ENCODE results near the gene SLC25A13.
"Not testable (repeated sequence)": the region's sequence is repeated elsewhere in the genome, so short reads cannot be mapped to it uniquely, and the experiment has no call there.

SLC25A13 gene, protein sequence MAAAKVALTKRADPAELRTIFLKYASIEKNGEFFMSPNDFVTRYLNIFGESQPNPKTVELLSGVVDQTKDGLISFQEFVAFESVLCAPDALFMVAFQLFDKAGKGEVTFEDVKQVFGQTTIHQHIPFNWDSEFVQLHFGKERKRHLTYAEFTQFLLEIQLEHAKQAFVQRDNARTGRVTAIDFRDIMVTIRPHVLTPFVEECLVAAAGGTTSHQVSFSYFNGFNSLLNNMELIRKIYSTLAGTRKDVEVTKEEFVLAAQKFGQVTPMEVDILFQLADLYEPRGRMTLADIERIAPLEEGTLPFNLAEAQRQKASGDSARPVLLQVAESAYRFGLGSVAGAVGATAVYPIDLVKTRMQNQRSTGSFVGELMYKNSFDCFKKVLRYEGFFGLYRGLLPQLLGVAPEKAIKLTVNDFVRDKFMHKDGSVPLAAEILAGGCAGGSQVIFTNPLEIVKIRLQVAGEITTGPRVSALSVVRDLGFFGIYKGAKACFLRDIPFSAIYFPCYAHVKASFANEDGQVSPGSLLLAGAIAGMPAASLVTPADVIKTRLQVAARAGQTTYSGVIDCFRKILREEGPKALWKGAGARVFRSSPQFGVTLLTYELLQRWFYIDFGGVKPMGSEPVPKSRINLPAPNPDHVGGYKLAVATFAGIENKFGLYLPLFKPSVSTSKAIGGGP

DNA sequence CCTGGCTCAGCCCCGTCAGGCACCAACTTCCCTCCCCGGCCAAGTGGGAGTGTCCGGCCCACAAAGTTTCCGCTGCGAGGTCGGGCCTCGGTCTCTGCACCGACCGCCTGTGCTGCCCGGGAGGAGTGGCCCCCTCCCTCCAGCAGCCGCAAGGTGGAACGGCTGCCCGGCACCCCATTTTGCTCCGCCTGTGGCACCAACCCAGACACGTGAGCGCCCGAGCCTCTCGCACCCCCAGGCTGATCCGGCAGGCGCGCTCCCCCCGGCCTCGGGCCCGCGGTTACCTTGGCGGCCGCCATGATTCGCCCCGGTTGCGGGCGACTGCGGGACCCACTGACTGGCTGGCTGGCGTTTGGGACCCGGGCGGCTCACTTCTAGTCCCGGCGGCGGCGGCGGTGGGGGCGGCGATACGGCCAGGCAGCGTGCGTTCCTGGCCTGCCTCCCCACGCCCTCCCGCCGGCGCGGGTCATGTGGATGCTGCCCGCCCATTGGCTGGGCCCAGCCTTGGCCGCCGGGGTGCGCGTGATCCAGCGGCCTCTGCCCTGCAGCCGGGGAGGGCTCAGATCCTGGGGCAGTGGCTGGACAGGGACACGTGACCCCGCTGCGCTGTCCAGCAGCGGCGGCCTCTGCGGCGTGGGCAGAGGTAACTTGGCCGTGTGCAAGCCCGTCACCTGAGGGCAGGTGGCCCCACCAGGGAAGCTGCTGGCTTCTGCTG lies at the start of gene SLC25A13:
Gene SLC25A13, minus strand, starts transcription at position 441 of the 715 bp plus-strand sequence. Its CDS starts 142 bp downstream, at position 299.
- DNase-seq, result peak; percentile 51 to 96 (median 89)

DNA sequence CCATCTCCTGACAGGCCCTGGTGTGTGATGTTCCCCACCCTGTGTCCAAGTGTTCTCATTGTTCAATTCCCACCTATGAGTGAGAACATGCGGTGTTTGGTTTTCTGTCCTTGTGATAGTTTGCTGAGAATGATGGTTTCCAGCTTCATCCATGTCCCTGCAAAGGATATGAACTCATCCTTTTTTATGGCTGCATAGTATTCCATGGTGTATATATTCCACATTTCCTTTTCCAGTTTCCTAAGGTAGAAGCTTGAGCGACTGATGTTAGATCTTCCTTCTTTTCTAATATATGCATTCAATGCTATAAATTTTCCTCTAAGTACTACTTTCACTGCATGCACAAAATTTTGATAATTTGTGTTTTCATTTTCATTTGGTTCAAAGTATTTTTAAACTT lies 44.0 kb upstream of the SLC25A13 start:
- DNase-seq, result not testable (repeated sequence)

DNA sequence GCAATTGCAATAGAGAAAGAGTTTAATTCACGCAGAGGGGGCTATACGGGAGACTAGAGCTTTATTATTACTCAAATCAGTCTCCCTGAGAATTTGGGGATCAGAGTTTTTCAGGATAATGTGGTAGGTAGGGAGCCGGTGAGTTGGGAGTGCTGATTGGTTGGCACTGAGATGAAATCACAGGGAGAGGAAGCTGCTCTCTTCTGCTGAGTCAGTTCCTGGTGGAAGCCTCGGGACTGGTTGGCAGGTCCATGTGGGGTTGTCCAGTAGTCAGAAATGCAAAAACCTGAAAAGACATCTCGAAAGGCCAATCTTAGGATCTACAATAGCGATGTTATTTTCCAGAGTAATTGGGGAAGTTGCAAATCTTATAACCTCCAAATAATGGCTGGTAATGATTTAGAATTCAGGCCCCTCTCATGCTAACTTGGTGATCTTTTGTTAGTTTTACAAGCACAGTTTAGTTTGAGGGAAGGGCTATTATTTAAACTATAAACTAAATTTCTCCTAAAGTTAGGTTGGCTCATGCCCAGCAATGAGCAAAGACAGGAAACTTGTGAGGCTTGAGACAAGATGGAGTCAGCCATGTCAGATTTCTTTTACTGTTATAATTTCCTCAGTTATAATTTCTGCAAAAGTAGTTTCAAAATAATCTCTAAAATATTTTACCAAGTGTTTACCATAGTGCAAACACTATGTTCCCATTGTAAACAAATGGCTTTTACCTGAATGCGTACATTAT lies 39.4 kb upstream of the SLC25A13 start:
- DNase-seq, result no peak

DNA sequence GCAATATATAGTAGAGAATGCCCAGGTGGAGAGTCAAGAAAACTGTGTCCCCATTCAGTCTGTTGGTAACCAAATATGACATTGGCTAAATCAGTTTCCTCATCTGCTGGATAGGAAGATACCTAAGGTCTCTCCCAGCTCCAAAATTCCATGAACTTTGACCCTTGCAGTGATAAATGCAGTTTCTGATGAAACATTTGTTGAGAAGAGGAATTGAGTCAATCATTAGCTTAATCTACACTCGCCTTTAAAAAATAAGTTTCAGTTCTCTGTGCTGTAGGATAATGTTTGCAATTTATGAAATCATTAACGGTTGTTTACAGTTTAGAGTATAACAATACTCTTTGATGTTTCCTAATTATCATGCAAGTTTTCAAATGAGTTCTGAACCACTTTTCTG lies 38.0 kb upstream of the SLC25A13 start:
- no peak for DNase-seq

DNA sequence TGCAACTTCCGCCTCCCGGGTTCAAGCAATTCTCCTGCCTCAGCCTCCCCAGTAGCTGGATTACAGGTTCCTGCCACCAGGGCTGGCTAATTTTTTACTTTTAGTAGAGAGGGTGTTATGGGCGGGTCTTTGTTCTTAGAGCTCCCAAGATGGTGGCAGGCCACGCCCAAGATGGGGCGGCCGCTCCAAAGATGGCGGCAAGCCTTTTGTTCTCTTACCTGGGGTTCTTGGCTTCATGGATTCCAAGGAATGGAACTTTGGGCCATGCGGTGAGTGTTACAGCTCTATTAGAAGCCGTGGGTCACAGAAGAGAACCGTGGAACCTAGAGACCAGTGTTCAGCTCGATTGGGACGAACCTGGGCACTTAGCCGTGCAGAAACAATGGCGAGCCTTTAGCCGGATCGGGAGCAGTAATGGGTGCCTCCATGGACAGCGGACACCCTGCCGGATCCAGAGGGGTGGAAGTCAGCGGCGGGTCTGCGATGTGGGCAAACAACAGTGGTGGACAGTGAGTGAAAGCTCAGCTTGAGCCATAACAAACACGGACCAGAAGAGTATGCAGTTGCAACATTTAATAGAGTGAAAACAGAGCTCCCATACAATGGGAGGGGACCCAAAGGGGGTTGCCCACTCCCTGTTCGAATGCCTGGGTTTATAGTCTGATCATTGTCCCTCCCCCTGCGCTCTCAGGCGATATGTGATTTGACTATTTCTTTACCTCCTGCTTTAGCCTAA lies 36.5 kb upstream of the SLC25A13 start:
- not testable (repeated sequence) for DNase-seq

DNA sequence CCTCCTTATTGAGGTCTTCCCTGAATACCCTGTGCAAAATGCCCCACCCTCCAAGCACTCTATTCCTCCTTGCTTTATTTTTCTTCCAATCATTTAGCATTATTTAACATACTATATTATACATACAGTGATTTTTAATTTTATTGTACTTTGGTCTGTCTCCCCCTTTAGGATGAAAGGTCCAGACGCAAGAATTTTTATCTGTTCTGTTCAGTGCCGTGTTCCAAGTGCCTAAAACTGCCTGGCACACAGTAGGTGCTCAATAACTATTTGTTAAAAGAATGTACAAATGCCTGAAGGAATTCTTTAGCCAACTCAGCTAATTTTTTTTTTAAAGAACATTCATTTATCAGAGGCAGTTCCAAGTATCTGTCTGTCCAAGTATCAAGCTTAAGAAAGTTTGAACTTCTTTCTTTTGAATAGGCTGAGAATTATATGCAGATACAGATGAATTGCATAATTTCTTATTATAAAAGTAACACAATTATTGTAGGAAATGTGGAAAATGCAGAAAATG lies 34.1 kb upstream of the SLC25A13 start:
- no peak for DNase-seq

DNA sequence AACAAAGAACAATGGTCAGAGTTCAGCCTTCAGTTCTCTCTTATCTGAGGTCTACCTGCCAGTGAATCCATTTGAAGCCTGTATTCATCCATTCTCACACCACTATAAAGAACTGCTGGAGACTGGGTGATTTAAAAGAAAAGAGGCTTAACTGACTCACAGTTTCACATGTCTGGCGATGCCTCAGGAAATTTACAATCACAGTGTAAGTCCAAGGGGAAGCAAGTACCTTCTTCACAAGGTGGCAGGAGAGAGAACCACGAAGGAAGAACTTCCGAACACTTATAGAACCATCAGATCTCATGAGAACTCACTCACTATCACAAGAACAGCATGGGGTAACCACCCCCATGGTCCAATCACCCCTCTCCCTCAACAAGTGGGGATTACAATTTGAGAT lies 33.0 kb upstream of the SLC25A13 start:
- no peak for DNase-seq

DNA sequence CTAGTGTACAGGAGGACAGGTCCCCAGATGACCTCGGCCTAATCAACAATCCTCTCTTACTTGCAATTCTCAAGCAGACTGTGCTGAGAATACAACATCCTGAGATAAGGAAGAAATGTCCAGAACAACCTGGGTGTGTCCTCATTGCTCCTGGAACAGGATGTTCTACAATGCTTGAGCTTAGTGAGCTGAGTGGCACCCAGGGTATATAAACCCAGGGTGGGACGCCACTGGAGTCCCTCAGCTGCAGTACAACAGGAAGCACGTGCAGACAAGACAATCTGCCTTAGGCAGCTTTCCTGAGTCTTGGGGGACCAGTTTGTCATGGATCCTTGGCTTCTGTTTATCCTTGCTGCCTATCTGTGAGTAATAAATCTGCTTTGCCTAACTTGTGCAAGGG lies 27.7 kb upstream of the SLC25A13 start:
- DNase-seq, result no peak

DNA sequence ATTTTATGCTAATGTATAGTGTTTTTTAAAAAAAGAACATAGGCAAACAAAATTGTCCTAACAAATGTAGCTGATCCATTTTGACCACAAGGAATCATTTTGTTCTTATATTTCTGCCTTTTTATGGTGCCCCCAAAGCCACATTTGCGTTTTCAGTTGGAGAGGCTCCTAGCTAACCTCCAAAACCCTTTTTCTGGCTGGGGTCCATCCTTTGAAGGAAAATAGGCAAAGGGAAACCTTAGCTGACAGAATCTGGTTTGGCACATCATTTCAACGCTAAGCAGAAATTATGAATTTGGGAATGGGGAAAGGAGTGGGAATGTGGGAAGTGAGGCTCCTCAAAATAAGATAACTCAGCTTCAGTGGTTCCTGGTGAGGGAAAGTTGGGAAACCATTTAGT lies 25.6 kb upstream of the SLC25A13 start:
- DNase-seq, result no peak

DNA sequence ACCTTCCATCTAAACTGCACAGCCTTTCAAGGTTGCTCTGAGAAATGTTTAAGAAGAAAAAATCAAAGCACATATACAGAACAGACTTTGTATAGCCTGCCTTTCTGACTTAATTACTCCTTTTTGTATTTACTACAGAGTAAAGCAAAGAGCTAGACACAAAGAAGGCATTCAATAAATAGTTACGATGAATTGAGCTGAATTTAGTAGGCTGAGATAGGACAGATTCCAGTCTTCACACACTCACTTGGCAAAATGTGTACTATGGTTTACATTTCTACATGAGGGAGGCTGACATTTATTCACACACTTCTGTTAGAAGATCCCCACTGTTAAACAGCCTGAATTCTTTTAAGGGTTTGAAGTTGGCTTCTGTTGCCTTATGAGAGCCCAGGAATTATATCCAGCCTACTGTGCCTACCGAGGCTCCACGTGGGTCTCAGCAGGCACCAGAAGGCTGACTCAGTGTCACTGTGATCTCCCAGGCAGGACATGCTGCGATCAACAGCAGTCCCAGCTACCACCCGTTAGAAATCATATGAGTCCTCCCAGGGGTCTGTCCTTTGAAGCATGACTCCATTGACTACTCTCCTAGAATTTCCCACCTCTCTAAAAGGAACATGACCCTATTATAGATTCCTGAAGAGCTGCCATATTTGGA lies 24.5 kb upstream of the SLC25A13 start:
- DNase-seq, result no peak

DNA sequence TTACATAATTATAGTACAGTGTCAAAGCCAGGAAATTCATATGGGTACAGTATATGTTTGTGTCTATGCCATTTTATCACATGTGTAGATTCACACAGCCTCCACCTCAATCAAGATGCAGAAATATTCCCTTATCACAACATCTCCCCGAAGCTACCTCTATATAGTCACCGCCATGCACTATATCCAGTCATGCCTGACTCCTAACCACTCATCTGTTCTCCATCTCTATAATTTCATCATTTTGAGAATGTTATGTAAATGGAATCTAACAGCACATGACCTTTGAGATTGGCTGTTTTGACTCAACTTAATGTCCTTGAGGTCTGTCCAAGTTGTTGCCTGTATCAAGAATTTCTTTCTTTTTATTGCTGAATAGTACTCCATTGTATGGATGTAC lies 22.3 kb upstream of the SLC25A13 start:
- no peak for DNase-seq

DNA sequence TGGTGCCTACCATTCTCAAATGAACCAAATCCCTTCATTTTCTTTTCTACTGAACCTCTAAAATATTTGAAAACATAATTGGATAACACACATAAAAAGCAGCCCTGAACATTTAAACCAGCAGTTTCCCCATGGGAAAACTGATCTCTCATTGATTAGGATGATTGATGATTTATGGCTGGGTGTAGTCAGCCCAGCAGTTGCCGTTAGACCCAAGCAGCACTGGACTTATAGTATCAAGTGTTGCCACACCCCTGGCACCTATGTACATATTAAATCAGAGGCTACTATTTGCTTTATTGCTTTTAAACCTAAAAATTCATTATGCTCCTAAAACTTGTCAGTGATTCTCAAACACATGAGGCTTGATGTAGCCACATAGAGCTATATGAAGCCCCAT lies 20.2 kb upstream of the SLC25A13 start:
- DNase-seq, result no peak

DNA sequence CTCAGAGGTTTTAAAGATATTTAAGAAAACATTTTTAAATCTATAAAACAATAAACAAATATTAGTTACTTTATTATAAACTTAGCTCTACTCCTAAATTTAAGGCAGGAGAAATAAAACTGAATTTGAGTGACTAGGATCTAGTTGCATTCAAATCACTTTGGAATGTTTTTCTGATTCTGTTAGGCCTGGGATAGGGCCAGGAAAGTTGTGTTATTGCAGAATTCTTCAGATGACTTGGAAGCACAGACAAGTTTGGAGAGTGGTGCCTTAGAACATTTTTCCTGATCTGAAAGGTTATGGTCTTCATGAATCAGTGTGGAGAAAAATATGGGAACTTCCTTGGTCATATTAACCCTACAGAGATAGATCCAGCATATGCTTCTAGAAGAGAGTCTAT lies 15.6 kb upstream of the SLC25A13 start:
- no peak for DNase-seq

DNA sequence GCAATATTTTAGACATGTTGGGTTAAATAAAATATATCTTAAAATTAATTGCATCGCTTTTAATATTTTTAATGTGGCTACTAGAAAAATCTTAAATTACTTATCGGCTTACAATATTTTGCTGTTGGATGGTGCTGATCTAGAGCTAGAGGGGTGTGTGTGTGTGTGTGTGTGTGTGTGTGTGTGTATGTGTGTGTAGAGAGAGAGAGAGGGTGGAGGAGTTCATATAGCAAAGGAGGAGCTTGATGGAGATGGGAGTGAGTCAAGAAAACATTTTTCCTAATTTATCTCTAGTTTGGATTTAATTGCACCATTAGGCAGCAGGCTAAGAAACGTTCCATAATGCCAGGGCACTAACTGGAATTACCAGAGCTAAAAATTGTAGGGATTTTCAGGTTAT lies 10.4 kb upstream of the SLC25A13 start:
- no peak for DNase-seq

DNA sequence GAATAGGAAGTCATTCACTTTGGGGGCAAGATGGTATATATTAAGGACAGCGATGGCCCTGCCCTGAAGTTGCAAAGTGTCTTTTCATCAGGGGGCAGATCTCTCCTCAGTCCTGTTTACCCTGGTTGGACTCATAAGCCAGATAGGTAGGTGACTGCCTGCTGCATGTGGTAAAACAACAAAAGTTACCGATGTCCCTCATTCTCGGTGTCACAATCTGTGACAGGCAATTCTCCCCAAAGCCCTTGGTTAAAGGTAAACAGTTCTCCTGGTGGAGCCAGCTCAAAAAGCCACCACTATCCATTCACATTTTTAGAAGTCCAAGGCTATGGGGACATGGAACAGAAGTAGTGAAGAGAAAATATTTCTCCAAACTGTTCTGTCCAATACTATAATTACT lies 9.9 kb upstream of the SLC25A13 start:
- no peak for DNase-seq

DNA sequence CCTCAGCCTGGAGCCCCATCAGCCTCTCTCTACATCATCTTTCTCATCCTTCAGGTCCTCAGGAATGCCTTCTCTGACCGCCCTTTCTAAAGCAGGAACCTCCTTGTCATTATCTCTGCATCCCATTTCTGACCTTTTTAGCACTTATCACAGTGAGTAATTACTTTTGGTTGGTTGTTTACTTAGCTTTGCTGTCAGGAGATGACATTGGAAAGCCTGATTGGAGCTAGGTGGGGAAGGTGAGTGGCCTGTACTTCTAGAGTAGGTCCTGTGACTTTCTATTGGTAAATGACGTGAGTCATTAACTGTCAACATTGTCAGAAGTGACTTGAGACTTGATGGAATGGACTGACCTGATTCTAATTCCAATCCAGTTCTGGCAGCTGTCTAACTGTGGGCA lies 9.3 kb upstream of the SLC25A13 start:
- DNase-seq, result no peak

DNA sequence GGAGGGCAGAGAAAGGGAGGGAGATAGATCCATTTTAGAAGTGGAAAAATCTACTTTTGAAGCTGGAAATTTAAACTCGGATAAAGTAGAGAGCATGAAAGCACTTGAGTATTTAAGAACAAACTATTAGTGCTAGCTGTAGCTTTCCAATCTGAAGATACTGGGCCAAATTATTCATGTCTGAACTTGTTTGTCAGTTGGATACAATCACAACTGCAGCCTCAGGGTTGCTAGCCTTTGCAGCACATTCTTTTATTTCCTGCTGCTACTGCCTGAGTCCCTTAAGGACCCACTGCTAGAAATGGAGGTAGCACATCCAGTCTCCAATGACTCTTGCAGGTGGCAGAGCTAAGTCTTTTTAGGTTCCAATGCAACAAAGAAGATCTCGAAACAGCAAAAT lies 8.3 kb upstream of the SLC25A13 start:
- no peak for DNase-seq

DNA sequence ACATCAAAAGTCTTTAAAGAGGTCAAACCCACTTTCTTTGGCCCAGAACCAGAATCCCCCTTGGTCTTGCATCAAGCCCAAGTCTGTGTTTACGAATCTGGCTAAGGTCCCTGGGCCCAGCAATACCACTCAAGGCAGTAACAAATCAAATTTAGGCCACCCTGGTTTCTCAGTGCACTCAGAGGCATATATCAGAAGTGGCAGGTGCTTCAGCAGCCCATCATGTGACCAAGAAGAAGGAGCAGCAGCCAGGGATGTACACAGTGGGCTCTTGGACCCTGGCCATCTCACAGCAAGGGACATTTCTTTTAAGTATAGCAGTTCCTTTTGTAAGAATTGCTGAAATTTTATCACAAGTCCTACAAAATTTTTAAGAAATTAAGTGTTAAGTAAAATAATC lies 7.3 kb upstream of the SLC25A13 start:
- DNase-seq, result no peak

DNA sequence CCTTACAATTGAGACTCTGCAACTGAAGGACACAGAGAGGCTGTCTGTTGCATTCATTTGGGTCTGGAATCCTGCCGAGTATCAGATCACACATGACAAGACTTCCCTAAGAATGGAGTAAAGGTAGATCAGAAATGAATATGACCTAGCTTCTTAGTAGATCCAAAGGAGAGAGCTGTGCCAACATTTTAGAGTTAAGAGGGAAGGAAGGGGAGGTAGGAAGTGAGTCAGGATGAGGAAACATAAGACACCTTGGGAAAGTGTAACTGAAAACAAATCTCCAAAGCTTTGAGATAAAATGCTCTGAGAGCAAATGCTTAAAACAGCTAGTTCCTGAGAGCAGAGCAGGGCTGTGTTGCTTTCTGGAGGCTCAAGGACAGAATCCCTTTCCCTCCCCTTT lies 6.1 kb upstream of the SLC25A13 start:
- peak in 1 of 14 donors; percentile 52 for DNase-seq

DNA sequence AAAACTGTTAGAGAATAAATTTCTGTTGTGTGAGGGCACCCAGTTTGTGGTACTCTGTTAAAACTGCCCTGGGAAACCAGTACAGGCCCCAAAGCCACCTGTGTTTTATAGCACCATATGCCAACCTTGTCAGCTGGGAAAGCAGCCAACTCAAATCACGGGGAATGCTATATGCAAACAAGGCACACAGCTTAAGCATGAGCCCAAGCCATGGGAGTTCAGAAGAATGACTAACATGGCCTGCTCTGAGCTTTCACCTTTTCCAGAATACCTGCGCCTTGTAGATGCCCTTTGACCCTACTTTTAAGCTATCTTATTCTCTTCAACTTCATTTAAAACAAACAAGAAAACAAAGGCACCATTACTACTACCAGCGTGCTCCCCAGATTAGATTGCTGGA lies 5.5 kb upstream of the SLC25A13 start:
- peak in 1 of 14 donors; percentile 71 for DNase-seq

DNA sequence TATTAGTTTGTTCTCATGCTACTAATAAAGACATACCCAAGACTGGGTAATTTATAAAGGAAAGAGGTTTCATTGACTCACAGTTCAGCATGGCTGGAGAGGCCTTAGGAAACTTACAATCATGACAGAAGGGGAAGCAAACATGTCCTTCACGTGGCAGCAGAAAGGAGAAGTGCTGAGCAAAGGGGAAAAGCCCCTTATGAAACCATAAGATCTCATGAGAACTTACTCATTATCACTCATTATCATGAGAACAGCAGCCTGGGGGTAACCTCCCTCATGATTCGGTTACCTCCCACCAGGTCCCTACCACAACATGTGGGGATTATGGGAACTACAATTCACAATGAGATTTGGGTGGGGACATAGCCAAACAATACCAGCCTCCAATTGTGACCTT lies 4.9 kb upstream of the SLC25A13 start:
- DNase-seq, result not testable (repeated sequence)
